ENCODE data around the gene IQCH.

- TF ChIP-seq, protein P1, sequence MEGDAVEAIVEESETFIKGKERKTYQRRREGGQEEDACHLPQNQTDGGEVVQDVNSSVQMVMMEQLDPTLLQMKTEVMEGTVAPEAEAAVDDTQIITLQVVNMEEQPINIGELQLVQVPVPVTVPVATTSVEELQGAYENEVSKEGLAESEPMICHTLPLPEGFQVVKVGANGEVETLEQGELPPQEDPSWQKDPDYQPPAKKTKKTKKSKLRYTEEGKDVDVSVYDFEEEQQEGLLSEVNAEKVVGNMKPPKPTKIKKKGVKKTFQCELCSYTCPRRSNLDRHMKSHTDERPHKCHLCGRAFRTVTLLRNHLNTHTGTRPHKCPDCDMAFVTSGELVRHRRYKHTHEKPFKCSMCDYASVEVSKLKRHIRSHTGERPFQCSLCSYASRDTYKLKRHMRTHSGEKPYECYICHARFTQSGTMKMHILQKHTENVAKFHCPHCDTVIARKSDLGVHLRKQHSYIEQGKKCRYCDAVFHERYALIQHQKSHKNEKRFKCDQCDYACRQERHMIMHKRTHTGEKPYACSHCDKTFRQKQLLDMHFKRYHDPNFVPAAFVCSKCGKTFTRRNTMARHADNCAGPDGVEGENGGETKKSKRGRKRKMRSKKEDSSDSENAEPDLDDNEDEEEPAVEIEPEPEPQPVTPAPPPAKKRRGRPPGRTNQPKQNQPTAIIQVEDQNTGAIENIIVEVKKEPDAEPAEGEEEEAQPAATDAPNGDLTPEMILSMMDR (IDR thresholded peaks at IDR 0.05), result no peak
- TF ChIP-seq POLR2A (IDR thresholded peaks at IDR 0.05), result peak in 1 of 2 donors; percentile 37
Observed at GRCh38 chr15:67543348-67543718, 288.7 kb downstream of the IQCH start.
